Neuron (in vitro differentiated cells): ENCODE results near the gene HDHD5.

Experiments
- H2AFZ ChIP-seq: one replicate; pipeline ENCODE4 v1.6.1; 2013; ENCODE audit warnings: low read depth, mild to moderate bottlenecking, inconsistent platforms, low read length, moderate library complexity
- H3K27me3 ChIP-seq: one replicate; pipeline ENCODE4 v1.6.1; 2013; ENCODE audit warnings: low read length; ENCODE audit not compliant: insufficient read depth
- H3K36me3 ChIP-seq: one replicate; pipeline ENCODE4 v1.6.1; 2013; ENCODE audit warnings: low read length; ENCODE audit not compliant: insufficient read depth
- H3K4me1 ChIP-seq: one replicate; pipeline ENCODE4 v1.6.1; 2013; ENCODE audit warnings: low read length; ENCODE audit not compliant: insufficient read depth
- H3K4me3 ChIP-seq: 2 replicates; pipeline ENCODE4 v1.5.1; 2013; ENCODE audit warnings: mild to moderate bottlenecking, low read length, moderate library complexity
- H3K9me3 ChIP-seq: one replicate; pipeline ENCODE4 v1.6.1; 2013; ENCODE audit warnings: low read length

Gene HDHD5

GRCh38 chr22:17145021-17145680, 13.9 kb downstream of the HDHD5 start:
- no peak overlapping the region for H2AFZ ChIP-seq
- peaks cover 57% of the 10 kb centered on the region for H3K36me3 ChIP-seq
- no peaks in the 10 kb centered on the region for H3K4me1 ChIP-seq
- no peaks in the 10 kb centered on the region for H3K27me3 ChIP-seq
- no peak overlapping the region for H3K4me3 ChIP-seq
- H3K9me3 ChIP-seq: no peaks in the 10 kb centered on the region

- H3K4me3 ChIP-seq: no peak overlapping the region
- H3K27me3 ChIP-seq: no peaks in the 10 kb centered on the region
- H3K9me3 ChIP-seq: no peaks in the 10 kb centered on the region
- no peaks in the 10 kb centered on the region for H3K4me1 ChIP-seq
- no peak overlapping the region for H2AFZ ChIP-seq
- H3K36me3 ChIP-seq: peaks cover 51% of the 10 kb centered on the region
Measured at GRCh38 chr22:17143826-17144225, 15.3 kb downstream of the HDHD5 start.

- H3K36me3 ChIP-seq: peaks cover 53% of the 10 kb centered on the region
- no peaks in the 10 kb centered on the region for H3K27me3 ChIP-seq
- no peaks in the 10 kb centered on the region for H3K4me1 ChIP-seq
- H2AFZ ChIP-seq: no peak overlapping the region
- H3K9me3 ChIP-seq: no peaks in the 10 kb centered on the region
- H3K4me3 ChIP-seq: no peak overlapping the region
Measured at GRCh38 chr22:17143101-17143500, 16.0 kb downstream of the HDHD5 start.

DNA sequence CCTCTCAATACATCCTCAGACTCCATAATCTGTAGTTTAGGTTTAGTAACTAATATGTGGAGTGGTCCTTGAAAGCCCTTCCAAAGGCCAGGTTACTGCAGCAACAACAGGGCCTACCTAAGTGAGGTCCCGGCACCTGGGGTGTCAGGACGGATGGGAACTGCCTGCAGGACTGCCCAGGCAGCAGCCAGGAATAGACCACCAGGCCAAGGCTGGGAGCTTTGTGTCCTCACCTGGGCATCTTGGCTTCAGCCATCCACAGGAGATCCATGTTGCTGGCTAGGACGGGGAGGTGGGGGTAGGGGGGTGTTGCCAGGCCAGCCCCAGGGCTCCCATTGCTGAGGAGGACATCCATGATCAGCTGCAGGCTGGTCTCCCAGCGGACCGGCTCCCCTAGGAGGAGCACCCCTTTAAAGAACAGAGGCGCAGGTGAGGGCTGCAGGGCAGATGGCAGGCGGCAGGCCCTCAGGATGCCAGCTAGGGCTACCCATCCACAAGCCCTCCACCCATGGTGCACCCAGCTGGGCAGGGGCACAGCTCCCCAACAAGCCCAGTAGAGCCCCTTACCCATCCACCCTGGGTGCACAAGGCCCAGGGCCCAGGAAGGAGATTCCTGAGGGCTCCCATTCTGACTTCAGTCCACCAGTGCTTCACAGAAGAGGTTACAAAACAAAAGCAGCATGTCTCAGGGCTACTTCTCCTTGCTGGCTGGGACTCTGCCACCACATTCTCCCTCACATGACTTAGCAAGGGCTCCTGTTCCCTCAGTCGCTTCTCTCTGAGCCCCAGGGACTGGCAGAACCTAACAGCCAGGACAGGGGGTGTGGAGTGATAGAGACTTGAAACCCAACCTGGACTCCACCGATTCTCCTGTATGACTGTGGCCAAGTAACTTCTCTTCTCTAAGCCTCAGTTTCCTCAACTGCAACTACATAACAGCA, 18.0 kb downstream of the HDHD5 start:
- peaks cover 60% of the 10 kb centered on the region for H3K36me3 ChIP-seq
- H2AFZ ChIP-seq: no peak overlapping the region
- H3K4me1 ChIP-seq: no peaks in the 10 kb centered on the region
- no peaks in the 10 kb centered on the region for H3K27me3 ChIP-seq
- no peak overlapping the region for H3K4me3 ChIP-seq
- no peaks in the 10 kb centered on the region for H3K9me3 ChIP-seq

GRCh38 chr22:17140022-17140421, 19.1 kb downstream of the HDHD5 start:
- H3K36me3 ChIP-seq: peaks cover 57% of the 10 kb centered on the region

GRCh38 chr22:17138513-17138912, 20.6 kb downstream of the HDHD5 start:
- no peak overlapping the region for H2AFZ ChIP-seq
- H3K27me3 ChIP-seq: no peaks in the 10 kb centered on the region
- no peak overlapping the region for H3K4me3 ChIP-seq
- no peaks in the 10 kb centered on the region for H3K9me3 ChIP-seq
- H3K4me1 ChIP-seq: no peaks in the 10 kb centered on the region
- peaks cover 47% of the 10 kb centered on the region for H3K36me3 ChIP-seq

More at GRCh38 chr22:17140022-17140421, 19.1 kb downstream of the HDHD5 start:
- Histone ChIP-seq H3K4me1 (no peaks in the 10 kb centered on the region), H2AFZ (no peak overlapping the region), H3K27me3 (no peaks in the 10 kb centered on the region), H3K9me3 (no peaks in the 10 kb centered on the region), H3K4me3 (no peak overlapping the region)

- Histone ChIP-seq H3K4me1 (no peaks in the 10 kb centered on the region), H2AFZ (no peak overlapping the region), H3K4me3 (no peak overlapping the region), H3K9me3 (no peaks in the 10 kb centered on the region), H3K27me3 (no peaks in the 10 kb centered on the region), H3K36me3 (peaks cover 42% of the 10 kb centered on the region)
Measured at GRCh38 chr22:17137861-17138425, 21.1 kb downstream of the HDHD5 start.

- H3K36me3 ChIP-seq: peaks cover 35% of the 10 kb centered on the region
- no peaks in the 10 kb centered on the region for H3K27me3 ChIP-seq
- H3K4me1 ChIP-seq: peaks cover under 1% of the 10 kb centered on the region
- no peak overlapping the region for H2AFZ ChIP-seq
- no peak overlapping the region for H3K4me3 ChIP-seq
- H3K9me3 ChIP-seq: no peaks in the 10 kb centered on the region
Measured at GRCh38 chr22:17137170-17137569, 21.9 kb downstream of the HDHD5 start.

DNA sequence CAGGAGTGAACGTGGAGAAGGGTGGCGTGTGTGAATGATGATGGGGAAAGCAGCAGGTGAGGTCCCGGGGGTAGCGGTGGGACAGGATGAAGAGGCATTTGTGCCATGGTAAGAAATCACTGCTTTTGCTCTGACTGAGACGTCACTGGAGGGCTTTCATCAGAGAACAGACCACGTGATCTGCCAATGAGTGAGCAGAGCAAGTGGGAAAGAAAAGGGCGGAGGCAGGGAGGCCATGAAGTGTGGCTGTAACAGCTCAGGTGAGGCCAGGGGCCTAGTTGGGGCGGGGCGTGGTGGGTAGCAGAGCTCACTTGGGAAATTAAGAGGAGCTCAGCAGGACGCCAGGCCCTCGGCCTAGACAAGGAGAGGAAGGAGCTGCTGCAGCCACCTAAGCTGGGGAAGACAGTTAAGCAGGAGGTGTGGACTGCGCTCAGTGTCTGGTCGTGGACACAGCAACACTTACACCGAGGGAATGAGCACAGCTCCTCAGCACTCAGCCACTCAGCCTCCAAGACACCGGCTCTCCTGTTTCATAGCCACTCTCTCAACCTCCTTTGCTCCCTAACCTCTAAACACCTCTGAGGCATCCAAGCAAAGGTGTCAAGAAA, 23.8 kb downstream of the HDHD5 start:
- Histone ChIP-seq H3K9me3 (no peaks in the 10 kb centered on the region), H3K4me3 (no peak overlapping the region), H3K36me3 (peaks cover 18% of the 10 kb centered on the region), H2AFZ (no peak overlapping the region), H3K4me1 (peaks cover 10% of the 10 kb centered on the region), H3K27me3 (no peaks in the 10 kb centered on the region)

DNA sequence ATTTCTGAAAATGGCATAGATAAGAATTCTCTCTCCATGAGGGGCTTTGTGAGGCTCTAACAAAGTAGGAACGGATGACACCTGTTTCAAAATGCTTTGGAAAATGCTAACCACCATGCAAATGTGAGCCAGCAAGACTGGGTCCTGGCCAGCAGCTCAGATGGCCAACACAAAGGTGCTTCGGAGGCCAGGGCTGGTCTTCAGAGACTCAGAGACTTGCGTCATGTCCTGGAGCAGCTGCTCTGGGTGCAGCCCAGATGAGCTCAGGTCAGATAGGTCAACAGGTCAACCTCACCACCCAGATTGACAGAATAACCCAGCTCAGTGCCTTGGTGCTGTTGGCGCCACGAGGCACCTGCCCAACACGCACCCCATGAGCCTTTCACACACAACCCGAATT, 25.9 kb downstream of the HDHD5 start:
- H3K4me1 ChIP-seq: peaks cover 10% of the 10 kb centered on the region
- H3K36me3 ChIP-seq: peaks cover 12% of the 10 kb centered on the region
- H3K9me3 ChIP-seq: no peaks in the 10 kb centered on the region
- H2AFZ ChIP-seq: no peak overlapping the region
- no peak overlapping the region for H3K4me3 ChIP-seq
- no peaks in the 10 kb centered on the region for H3K27me3 ChIP-seq

DNA sequence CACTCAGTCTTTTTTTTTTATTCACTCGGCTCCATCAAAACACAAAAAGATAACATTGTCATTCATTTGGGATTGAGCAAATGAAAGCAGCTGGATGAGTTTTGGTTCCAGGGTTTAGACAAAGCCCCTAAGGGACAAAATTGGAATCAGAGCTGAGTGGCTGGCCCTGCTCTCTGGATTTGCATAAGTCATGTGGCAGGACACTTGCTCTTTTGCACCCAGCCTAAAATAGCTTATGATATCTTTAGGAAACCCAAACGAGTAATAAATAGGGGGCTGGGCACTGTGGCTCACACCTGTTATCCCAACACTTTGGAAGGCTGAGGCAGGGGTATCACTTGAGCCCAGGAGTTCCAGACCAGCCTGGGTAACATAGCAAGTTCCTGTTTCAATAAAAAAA, 27.0 kb downstream of the HDHD5 start:
- Histone ChIP-seq H3K36me3 (peaks cover 4% of the 10 kb centered on the region), H2AFZ (no peak overlapping the region), H3K27me3 (no peaks in the 10 kb centered on the region), H3K4me3 (no peak overlapping the region), H3K9me3 (no peaks in the 10 kb centered on the region), H3K4me1 (peaks cover 10% of the 10 kb centered on the region)

DNA sequence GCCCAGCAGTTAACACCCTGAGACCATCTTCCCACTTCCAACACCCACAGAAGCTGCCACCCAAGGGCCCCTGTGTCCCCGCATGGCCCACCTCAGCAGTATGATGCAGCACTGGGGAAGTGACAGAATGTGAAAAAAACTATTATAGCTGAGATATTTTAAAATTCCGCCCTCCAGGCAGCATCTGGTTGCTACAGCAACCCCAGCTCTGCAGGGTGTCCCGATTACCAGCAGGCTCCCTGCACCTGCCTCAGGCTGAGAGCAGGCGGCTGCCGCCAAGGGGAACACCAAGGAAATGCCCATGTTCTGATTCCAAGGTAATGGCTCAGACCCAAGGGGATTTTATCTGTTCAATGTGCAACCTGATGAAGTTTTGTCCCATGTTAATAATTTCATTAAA, 27.4 kb downstream of the HDHD5 start:
- Histone ChIP-seq H2AFZ (no peak overlapping the region), H3K27me3 (no peaks in the 10 kb centered on the region), H3K9me3 (no peaks in the 10 kb centered on the region), H3K36me3 (peaks cover 2% of the 10 kb centered on the region), H3K4me3 (no peak overlapping the region), H3K4me1 (peaks cover 10% of the 10 kb centered on the region)

GRCh38 chr22:17130199-17130598, 28.9 kb downstream of the HDHD5 start:
- Histone ChIP-seq H3K9me3 (no peaks in the 10 kb centered on the region), H3K4me1 (peaks cover 10% of the 10 kb centered on the region)

More at GRCh38 chr22:17130199-17130598, 28.9 kb downstream of the HDHD5 start:
- no peak overlapping the region for H2AFZ ChIP-seq
- H3K36me3 ChIP-seq: peaks cover 2% of the 10 kb centered on the region
- H3K27me3 ChIP-seq: no peaks in the 10 kb centered on the region
- no peak overlapping the region for H3K4me3 ChIP-seq
